H9 (cell line): ENCODE measurements around the gene KCNK16. TPM values are rescaled to one million over a fixed set of nuclear protein-coding genes. Genes with fewer than 3 reads are reported as not detected.
A peak's percentile ranks its signal among the peaks of the same experiment; 100 is the strongest.

ENCODE experiments used
- DNase-seq: peaks from one replicate; pipeline ENCODE4 v3.0.0-alpha.2; 2017
- H2AFZ ChIP-seq: one replicate; pipeline ENCODE4 v1.6.1; 2013; ENCODE audit warnings: mild to moderate bottlenecking, low read length, control low read depth, moderate library complexity
- H2AK5ac ChIP-seq: 2 replicates; pipeline ENCODE4 v1.6.1; 2013; ENCODE audit warnings: low read length, control low read depth, mixed read lengths; ENCODE audit not compliant: insufficient read length
- H2BK120ac ChIP-seq: one replicate; pipeline ENCODE4 v1.6.1; 2013; ENCODE audit warnings: low read depth, mild to moderate bottlenecking, low read length, control low read depth, inconsistent platforms; ENCODE audit not compliant: poor library complexity, severe bottlenecking
- H2BK12ac ChIP-seq: 2 replicates; pipeline ENCODE4 v1.6.1; 2013; ENCODE audit warnings: low read length, control low read depth, mixed read lengths, low read depth; ENCODE audit not compliant: insufficient read length
- H2BK15ac ChIP-seq: 2 replicates; pipeline ENCODE4 v1.6.1; 2013; ENCODE audit warnings: low read depth, low read length, control low read depth
- H2BK20ac ChIP-seq: one replicate; pipeline ENCODE4 v1.6.1; 2013; ENCODE audit warnings: low read depth, mild to moderate bottlenecking, low read length, control low read depth, inconsistent platforms; ENCODE audit not compliant: poor library complexity, severe bottlenecking
- H2BK5ac ChIP-seq: 2 replicates; pipeline ENCODE4 v1.6.1; 2013; ENCODE audit warnings: low read length, control low read depth, mixed read lengths; ENCODE audit not compliant: insufficient read length
- H3K14ac ChIP-seq: 2 replicates; pipeline ENCODE4 v1.6.1; 2013; ENCODE audit warnings: low read length, control low read depth; ENCODE audit not compliant: insufficient read depth
- H3K18ac ChIP-seq: 2 replicates; pipeline ENCODE4 v1.6.1; 2013; ENCODE audit warnings: low read depth, mild to moderate bottlenecking, mixed read lengths, low read length, control low read depth; ENCODE audit not compliant: insufficient read length
- H3K23ac ChIP-seq: 2 replicates; pipeline ENCODE4 v1.6.1; 2013; ENCODE audit warnings: low read length, control low read depth, mixed read lengths, low read depth; ENCODE audit not compliant: insufficient read length
- H3K23me2 ChIP-seq: 2 replicates; pipeline ENCODE4 v1.6.1; 2013; ENCODE audit warnings: low read depth, mild to moderate bottlenecking, mixed read lengths, low read length, control low read depth; ENCODE audit not compliant: insufficient read length, poor library complexity, severe bottlenecking
- H3K27ac ChIP-seq: 2 replicates; pipeline ENCODE4 v1.5.1; 2013; ENCODE audit warnings: low read length, control low read depth, mixed read lengths, low read depth; ENCODE audit not compliant: insufficient read length
- H3K27me3 ChIP-seq: 2 replicates; pipeline ENCODE4 v1.6.1; 2013; ENCODE audit warnings: low read length, control low read depth, inconsistent platforms; ENCODE audit not compliant: insufficient read depth
- H3K4ac ChIP-seq: 2 replicates; pipeline ENCODE4 v1.6.1; 2013; ENCODE audit warnings: low read depth, mild to moderate bottlenecking, control low read depth, inconsistent platforms, low read length, moderate library complexity
- H3K4me1 ChIP-seq: 2 replicates; pipeline ENCODE4 v1.6.1; 2013; ENCODE audit warnings: low read length, control low read depth, inconsistent platforms; ENCODE audit not compliant: insufficient read depth
- H3K4me2 ChIP-seq: 2 replicates; pipeline ENCODE4 v1.6.1; 2013; ENCODE audit warnings: low read length, control low read depth, mixed read lengths; ENCODE audit not compliant: insufficient read length, insufficient read depth
- H3K56ac ChIP-seq: 2 replicates; pipeline ENCODE4 v1.6.1; 2013; ENCODE audit warnings: low read depth, mild to moderate bottlenecking, mixed read lengths, low read length, control low read depth; ENCODE audit not compliant: insufficient read length
- H3K79me1 ChIP-seq: 2 replicates; pipeline ENCODE4 v1.6.1; 2013; ENCODE audit warnings: low read depth, mild to moderate bottlenecking, moderate library complexity, low read length, control low read depth, inconsistent platforms; ENCODE audit not compliant: insufficient read depth, poor library complexity, severe bottlenecking
- H3K79me2 ChIP-seq: 2 replicates; pipeline ENCODE4 v1.6.1; 2013; ENCODE audit warnings: low read length, control low read depth, inconsistent platforms; ENCODE audit not compliant: insufficient read depth
- H3K9ac ChIP-seq: 2 replicates; pipeline ENCODE4 v1.6.1; 2013; ENCODE audit warnings: low read length, control low read depth, mixed read lengths; ENCODE audit not compliant: insufficient read length; ENCODE audit errors: extremely low read depth
- H3K9me3 ChIP-seq: one replicate; pipeline ENCODE4 v1.6.1; 2013; ENCODE audit warnings: low read depth, low read length, inconsistent platforms; ENCODE audit not compliant: control insufficient read depth
- H3T11ph ChIP-seq: one replicate; pipeline ENCODE4 v1.6.1; 2013; ENCODE audit warnings: mild to moderate bottlenecking, low read length, control low read depth, inconsistent platforms
- H4K20me1 ChIP-seq: one replicate; pipeline ENCODE4 v1.6.1; 2013; ENCODE audit not compliant: control insufficient read depth, insufficient read length, insufficient read depth
- H4K5ac ChIP-seq: 2 replicates; pipeline ENCODE4 v1.6.1; 2013; ENCODE audit warnings: low read depth, mild to moderate bottlenecking, mixed read lengths, low read length, control low read depth; ENCODE audit not compliant: insufficient read length
- H4K8ac ChIP-seq: replicated peaks from 2 replicates; pipeline ENCODE4 v1.6.1; 2013; ENCODE audit warnings: low read length, control low read depth, mixed read lengths, low read depth; ENCODE audit not compliant: insufficient read length
- H4K91ac ChIP-seq: 2 replicates; pipeline ENCODE4 v1.6.1; 2013; ENCODE audit warnings: low read depth, mild to moderate bottlenecking, moderate library complexity, mixed read lengths, low read length, control low read depth; ENCODE audit not compliant: insufficient read length
- H3K27ac Mint-ChIP-seq, 3 experiments: 2 replicates in 2 of 3; 3 replicates in 1 of 3; pipeline ENCODE4 v1.8.0; 2020 to 2021; ENCODE audit warnings: mixed read lengths in 3 of 3, mild to moderate bottlenecking in 1 of 3, moderate library complexity in 1 of 3
- H3K27me3 Mint-ChIP-seq: 2 replicates; pipeline ENCODE4 v1.8.0; 2021; ENCODE audit warnings: low read depth, mild to moderate bottlenecking, moderate library complexity, mixed read lengths
- H3K36me3 Mint-ChIP-seq, 3 experiments: 2 replicates in 2 of 3; 3 replicates in 1 of 3; pipeline ENCODE4 v1.8.0; 2020 to 2021; ENCODE audit warnings: low read depth in 3 of 3, mixed read lengths in 3 of 3; ENCODE audit not compliant: insufficient read depth in 1 of 3
- H3K4me1 Mint-ChIP-seq, 2 experiments: 2 replicates each; pipeline ENCODE4 v1.8.0; 2020; ENCODE audit warnings: mixed read lengths in 2 of 2
- H3K4me3 Mint-ChIP-seq, 2 experiments: 2 replicates in 1 of 2; 3 replicates in 1 of 2; pipeline ENCODE4 v1.8.0; 2020 to 2021; ENCODE audit warnings: mild to moderate bottlenecking in 2 of 2, mixed read lengths in 2 of 2, moderate library complexity in 1 of 2
- H3K9me3 Mint-ChIP-seq, 2 experiments: 2 replicates in 1 of 2; 3 replicates in 1 of 2; pipeline ENCODE4 v1.8.0; 2020; ENCODE audit warnings: mild to moderate bottlenecking in 2 of 2, mixed read lengths in 2 of 2, moderate library complexity in 1 of 2
- CTCF ChIP-seq: fragments of 200-600 bp; sonication (generic); conservative IDR thresholded peaks from 3 replicates; pipeline ENCODE4 v1.8.0; 2021; ENCODE audit warnings: antibody characterized with exemption, mild to moderate bottlenecking
- WGBS: extraction: QIAGEN DNeasy Blood & Tissue Kit; methylation state at CpG from one replicate; pipeline ENCODE4 v1.1.7; 2013; ENCODE audit warnings: missing lambda C conversion rate, low lambda C conversion rate, mixed read lengths; ENCODE audit not compliant: insufficient read length; ENCODE audit errors: extremely low coverage; 5-methylcytosine and 5-hydroxymethylcytosine counted together
- long read RNA-seq: library from polyadenylated mRNA; unstranded; transcript quantifications from one replicate; pipeline ENCODE4 v2.0.0, GENCODE V29; 2020
- total RNA-seq: library from RNA; stranded (reverse); gene quantifications from 2 replicates; pipeline ENCODE4 v1.2.1, GENCODE V29; 2021

Gene KCNK16
- total RNA-seq = not detected in 2 replicates
- long read RNA-seq = 0 reads

DNA sequence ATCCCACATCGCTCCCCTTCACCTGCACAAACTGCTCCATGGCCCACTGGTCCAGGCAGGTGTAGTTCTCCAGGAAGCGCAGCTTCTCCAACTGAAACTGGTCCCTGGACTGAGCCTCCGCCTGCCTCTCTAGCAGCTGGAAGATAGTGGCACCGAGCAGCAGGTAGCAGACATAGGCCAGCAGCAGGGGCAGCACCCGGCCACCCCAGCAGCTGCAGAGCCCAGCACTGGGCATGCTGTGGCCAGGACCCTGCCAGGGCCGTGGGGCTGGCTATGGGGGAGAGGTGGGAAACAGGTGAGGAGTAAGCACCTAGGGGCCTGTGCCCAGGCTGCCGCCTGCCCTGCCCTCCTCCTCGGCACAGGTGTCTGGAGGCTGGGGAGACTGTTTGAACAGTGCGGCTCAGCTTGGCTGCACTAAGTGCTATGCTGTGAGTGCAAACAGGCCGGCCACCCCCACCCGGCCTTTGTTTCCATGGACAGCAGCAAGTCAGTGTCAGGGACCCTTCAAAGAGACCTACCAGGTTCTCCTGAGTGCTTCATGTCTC is at the start of gene KCNK16:
KCNK16 (minus strand) TSS at position 397 of the 545 bp plus-strand sequence; CDS start at position 235, 162 bp downstream.
- H3K27ac ChIP-seq = no peak within 1 kb of the TSS
- H4K5ac ChIP-seq = no peak within 1 kb of the TSS
- no peak within 1 kb of the TSS for H2BK12ac ChIP-seq
- no peak within 1 kb of the TSS for H4K8ac ChIP-seq
- TF ChIP-seq CTCF = no peak
- H2AK5ac ChIP-seq = no peak within 1 kb of the TSS
- WGBS = no CpG with 5 or more reads among the region's 11 CpGs
- DNase-seq = no peak
- H3K27me3 ChIP-seq = no peaks in the 10 kb centered on the region; the same call in 1 of the 2 replicates
- no peaks in the 10 kb centered on the region for H3K23me2 ChIP-seq
- no peak within 1 kb of the TSS for H3K9ac ChIP-seq
- H3K14ac ChIP-seq = no peak within 1 kb of the TSS
- no peaks in the 10 kb centered on the region for H3K4me1 ChIP-seq
- no peaks in the 10 kb centered on the region for H4K20me1 ChIP-seq
- H2BK120ac ChIP-seq = no peak within 1 kb of the TSS
- H3K23ac ChIP-seq = no peak within 1 kb of the TSS
- no peak within 1 kb of the TSS for H4K91ac ChIP-seq
- H2AFZ ChIP-seq = no peak within 1 kb of the TSS
- Mint-ChIP-seq H3K4me1 (no peaks in the 10 kb centered on the region), H3K36me3 (no peaks in the 10 kb centered on the region), H3K27me3 (peaks cover 48% of the 10 kb centered on the region), H3K27ac (peak within 1 kb of the TSS in 1 of 3 experiments; percentile 45; a peak in 1 of 7 replicates), H3K4me3 (no peak within 1 kb of the TSS), H3K9me3 (no peaks in the 10 kb centered on the region; a peak in 1 of 5 replicates)
- no peak within 1 kb of the TSS for H2BK5ac ChIP-seq
- H3T11ph ChIP-seq = no peak within 1 kb of the TSS
- no peak within 1 kb of the TSS for H3K4ac ChIP-seq
- no peak within 1 kb of the TSS for H2BK20ac ChIP-seq
- no peaks in the 10 kb centered on the region for H3K79me1 ChIP-seq
- no peak within 1 kb of the TSS for H2BK15ac ChIP-seq
- H3K18ac ChIP-seq = no peak within 1 kb of the TSS
- no peak within 1 kb of the TSS for H3K56ac ChIP-seq
- H3K9me3 ChIP-seq = no peaks in the 10 kb centered on the region
- no peaks in the 10 kb centered on the region for H3K79me2 ChIP-seq
- H3K4me2 ChIP-seq = no peak within 1 kb of the TSS
